Panc1 (cell line): ENCODE measurements around the gene PLPPR5. TPM values are rescaled to one million over a fixed set of nuclear protein-coding genes. Genes with fewer than 3 reads are reported as not detected.

Experiments used
- ATAC-seq: fragments of 200-7000 bp; cut with Tn5 transposase; 2 replicates; pipeline ENCODE4 v1.9.1; 2020; ENCODE audit warnings: mild to moderate bottlenecking, moderate library complexity
- Bru-seq: library from RNA; stranded (reverse); fragments of 400-500 nt; gene quantifications from one replicate; lab custom pipeline; 2021; lab: Mats Ljungman, UMichigan
- BruChase-seq, 2 experiments: library from RNA; stranded (reverse); fragments of 400-500 nt; gene quantifications; one replicate each; lab custom pipeline; 2021; lab: Mats Ljungman, UMichigan
- BruUV-seq: library from RNA; stranded (reverse); fragments of 400-500 nt; replicated peaks from 2 replicates; lab custom pipeline; 2021; lab: Mats Ljungman, UMichigan
- CTCF ChIA-PET: fragments of 300-600 bp; sonication (Branson Sonifier 250); formaldehyde crosslinking; loops from one replicate; lab custom pipeline; 2022; ENCODE audit warnings: antibody characterized with exemption; lab: Charles Lee
- POLR2A ChIA-PET: fragments of 300-600 bp; sonication (Branson Sonifier 250); formaldehyde crosslinking; loops from one replicate; lab custom pipeline; 2022; ENCODE audit warnings: antibody characterized with exemption; lab: Charles Lee
- DNase-seq: peaks from one replicate; pipeline ENCODE4 v3.0.0-alpha.2; 2010; ENCODE audit warnings: low read depth, low spot score
- H3K27ac ChIP-seq: 2 replicates; pipeline ENCODE4 v1.5.1; 2011; ENCODE audit warnings: mild to moderate bottlenecking, low read length, inconsistent platforms
- H3K27me3 ChIP-seq: fragments of 200-500 bp; sonication (Bioruptor generic); 2 replicates; pipeline ENCODE4 v1.6.0; 2014; ENCODE audit warnings: low read length, inconsistent platforms; ENCODE audit not compliant: control insufficient read depth, insufficient read depth
- H3K36me3 ChIP-seq: fragments of 200-500 bp; sonication (Bioruptor generic); 2 replicates; pipeline ENCODE4 v1.5.1; 2014; ENCODE audit warnings: inconsistent platforms, mild to moderate bottlenecking, low read length, moderate library complexity; ENCODE audit not compliant: control insufficient read depth, insufficient read depth
- H3K4me1 ChIP-seq: 2 replicates; pipeline ENCODE4 v1.5.1; 2011; ENCODE audit warnings: inconsistent platforms, mild to moderate bottlenecking, low read length, moderate library complexity; ENCODE audit not compliant: control insufficient read depth, insufficient read depth
- H3K4me3 ChIP-seq, 2 experiments: 2 replicates each; pipeline ENCODE4 v1.5.1; 2011 to 2012; ENCODE audit warnings: low read depth in 2 of 2, low read length in 2 of 2, mild to moderate bottlenecking in 2 of 2, inconsistent platforms in 1 of 2, moderate library complexity in 1 of 2
- H3K9me3 ChIP-seq: fragments of 200-500 bp; sonication (Bioruptor generic); 2 replicates; pipeline ENCODE4 v1.5.1; 2014; ENCODE audit warnings: low read depth, mild to moderate bottlenecking, inconsistent platforms, low read length, moderate library complexity; ENCODE audit not compliant: control insufficient read depth, insufficient read depth
- POLR2AphosphoS5 ChIP-seq: IDR thresholded peaks from 2 replicates; pipeline ENCODE4 v1.6.1; 2012; ENCODE audit warnings: mild to moderate bottlenecking, low read depth, low read length, moderate library complexity
- REST ChIP-seq, 2 experiments: IDR thresholded peaks; 2 replicates each; pipeline ENCODE4 v1.6.1; 2011 to 2012; ENCODE audit warnings: low read depth in 2 of 2, control low read depth in 1 of 2, low read length in 1 of 2, mild to moderate bottlenecking in 1 of 2, moderate library complexity in 1 of 2; ENCODE audit not compliant: insufficient read depth in 1 of 2
- SIN3A ChIP-seq: IDR thresholded peaks from 2 replicates; pipeline ENCODE4 v1.6.1; 2012; ENCODE audit warnings: low read depth, mild to moderate bottlenecking, low read length, moderate library complexity, borderline replicate concordance; ENCODE audit not compliant: insufficient read depth
- TCF7L2 ChIP-seq: IDR thresholded peaks from 2 replicates; pipeline ENCODE4 v1.6.1; 2011; ENCODE audit warnings: mild to moderate bottlenecking, low read depth, low read length, inconsistent platforms
- in situ Hi-C: cut with HindIII; loops from 2 replicates; pipeline ENCODE4 v1.10.0; 2016; ENCODE audit warnings: low sequenced_read_pairs, low pct_unique_long_range_greater_than_20kb
- intact Hi-C: fragments of 100-400 bp; cut with micrococcal nuclease; formaldehyde crosslinking; loops from one replicate; pipeline ENCODE4 v1.10.0; 2022; ENCODE audit not compliant: unreplicated experiment
- long read RNA-seq: library from polyadenylated mRNA; unstranded; transcript quantifications from one replicate; pipeline ENCODE4 v2.0.0, GENCODE V29; 2021; ENCODE audit not compliant: unreplicated experiment
- polyA plus RNA-seq: library from polyadenylated mRNA; unstranded; fragments of >200 nt; gene quantifications from one replicate; pipeline ENCODE4 v1.2.1, GENCODE V29; 2012; ENCODE audit warnings: missing spikeins; ENCODE audit not compliant: insufficient read length
- total RNA-seq: library from RNA; stranded (reverse); gene quantifications from one replicate; pipeline ENCODE4 v1.2.1, GENCODE V29; 2021; ENCODE audit not compliant: unreplicated experiment
- TF ChIP-seq, protein P1 (sequence below): fragments of 450-650 bp; IDR thresholded peaks from 2 replicates; pipeline ENCODE4 v1.5.1; 2017; ENCODE audit warnings: mild to moderate bottlenecking

The PLPPR5 gene, protein sequence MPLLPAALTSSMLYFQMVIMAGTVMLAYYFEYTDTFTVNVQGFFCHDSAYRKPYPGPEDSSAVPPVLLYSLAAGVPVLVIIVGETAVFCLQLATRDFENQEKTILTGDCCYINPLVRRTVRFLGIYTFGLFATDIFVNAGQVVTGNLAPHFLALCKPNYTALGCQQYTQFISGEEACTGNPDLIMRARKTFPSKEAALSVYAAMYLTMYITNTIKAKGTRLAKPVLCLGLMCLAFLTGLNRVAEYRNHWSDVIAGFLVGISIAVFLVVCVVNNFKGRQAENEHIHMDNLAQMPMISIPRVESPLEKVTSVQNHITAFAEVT
- total RNA-seq, result not detected
- not detected for polyA plus RNA-seq
- not detected for Bru-seq, nascent RNA
- not detected for BruChase-seq, experiment 1, labeled RNA remaining after a 2-hour chase
- not detected for BruChase-seq, experiment 2, labeled RNA remaining after a 6-hour chase
- long read RNA-seq, result 0 reads

DNA sequence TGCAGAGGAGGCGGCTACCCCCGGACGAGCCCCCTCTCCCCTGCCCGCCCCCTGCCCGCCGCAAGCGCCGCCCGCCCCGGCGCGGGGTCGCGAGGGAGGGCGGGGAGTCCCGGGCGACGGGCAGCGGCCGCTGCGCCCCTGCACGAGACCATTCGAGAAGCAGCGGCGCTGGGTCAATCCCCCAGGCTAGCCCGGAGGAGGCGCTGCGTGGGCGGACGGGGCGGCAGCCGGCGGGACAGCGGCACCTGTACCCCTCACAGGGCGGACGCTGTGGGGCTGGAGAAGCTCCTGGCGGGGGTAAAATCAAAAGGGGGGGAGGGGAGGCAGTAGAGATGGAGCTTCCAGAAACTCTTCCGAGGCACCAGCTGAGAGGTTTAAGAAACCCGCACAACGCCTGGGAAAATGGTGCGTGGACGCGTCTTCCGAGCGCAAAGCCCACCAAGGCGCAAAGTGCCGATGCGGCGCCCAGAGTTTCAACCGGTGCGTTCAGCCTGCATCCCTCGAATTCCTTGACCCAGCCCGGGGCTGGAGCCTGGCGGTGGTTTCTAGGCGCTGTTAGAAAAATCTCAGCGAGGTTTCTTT, at the start of gene PLPPR5:
Gene PLPPR5 (minus strand): TSS at position 1 of the 582 bp plus-strand sequence. CDS start 190 bp downstream, outside the sequence.
- ChIA-PET POLR2A (no interaction called here), CTCF (no interaction called here)
- no peak within 1 kb of the TSS for H3K27ac ChIP-seq
- intact Hi-C loops (no loop called here), in situ Hi-C loops (no loop called here)
- ATAC-seq (peak; percentile 62), DNase-seq (no peak)
- no peaks in the 10 kb centered on the region for H3K4me1 ChIP-seq
- peaks cover 15% of the 10 kb centered on the region for H3K27me3 ChIP-seq
- H3K4me3 ChIP-seq, result peak within 1 kb of the TSS; percentile 11 to 18; a peak in 2 of 4 replicates
- no peaks in the 10 kb centered on the region for H3K36me3 ChIP-seq
- no peaks in the 10 kb centered on the region for H3K9me3 ChIP-seq
- no peak for TF ChIP-seq TCF7L2
- no peak for TF ChIP-seq POLR2AphosphoS5
- TF ChIP-seq, protein P1, sequence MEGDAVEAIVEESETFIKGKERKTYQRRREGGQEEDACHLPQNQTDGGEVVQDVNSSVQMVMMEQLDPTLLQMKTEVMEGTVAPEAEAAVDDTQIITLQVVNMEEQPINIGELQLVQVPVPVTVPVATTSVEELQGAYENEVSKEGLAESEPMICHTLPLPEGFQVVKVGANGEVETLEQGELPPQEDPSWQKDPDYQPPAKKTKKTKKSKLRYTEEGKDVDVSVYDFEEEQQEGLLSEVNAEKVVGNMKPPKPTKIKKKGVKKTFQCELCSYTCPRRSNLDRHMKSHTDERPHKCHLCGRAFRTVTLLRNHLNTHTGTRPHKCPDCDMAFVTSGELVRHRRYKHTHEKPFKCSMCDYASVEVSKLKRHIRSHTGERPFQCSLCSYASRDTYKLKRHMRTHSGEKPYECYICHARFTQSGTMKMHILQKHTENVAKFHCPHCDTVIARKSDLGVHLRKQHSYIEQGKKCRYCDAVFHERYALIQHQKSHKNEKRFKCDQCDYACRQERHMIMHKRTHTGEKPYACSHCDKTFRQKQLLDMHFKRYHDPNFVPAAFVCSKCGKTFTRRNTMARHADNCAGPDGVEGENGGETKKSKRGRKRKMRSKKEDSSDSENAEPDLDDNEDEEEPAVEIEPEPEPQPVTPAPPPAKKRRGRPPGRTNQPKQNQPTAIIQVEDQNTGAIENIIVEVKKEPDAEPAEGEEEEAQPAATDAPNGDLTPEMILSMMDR, result no peak
- TF ChIP-seq REST (IDR thresholded peaks at IDR 0.05; ENCODE audit: insufficient read depth in 1 of 2, low read depth in 2 of 2, low read length in 1 of 2), result no peak
- TF ChIP-seq SIN3A, result no peak
- no TSS peak for BruUV-seq

DNA sequence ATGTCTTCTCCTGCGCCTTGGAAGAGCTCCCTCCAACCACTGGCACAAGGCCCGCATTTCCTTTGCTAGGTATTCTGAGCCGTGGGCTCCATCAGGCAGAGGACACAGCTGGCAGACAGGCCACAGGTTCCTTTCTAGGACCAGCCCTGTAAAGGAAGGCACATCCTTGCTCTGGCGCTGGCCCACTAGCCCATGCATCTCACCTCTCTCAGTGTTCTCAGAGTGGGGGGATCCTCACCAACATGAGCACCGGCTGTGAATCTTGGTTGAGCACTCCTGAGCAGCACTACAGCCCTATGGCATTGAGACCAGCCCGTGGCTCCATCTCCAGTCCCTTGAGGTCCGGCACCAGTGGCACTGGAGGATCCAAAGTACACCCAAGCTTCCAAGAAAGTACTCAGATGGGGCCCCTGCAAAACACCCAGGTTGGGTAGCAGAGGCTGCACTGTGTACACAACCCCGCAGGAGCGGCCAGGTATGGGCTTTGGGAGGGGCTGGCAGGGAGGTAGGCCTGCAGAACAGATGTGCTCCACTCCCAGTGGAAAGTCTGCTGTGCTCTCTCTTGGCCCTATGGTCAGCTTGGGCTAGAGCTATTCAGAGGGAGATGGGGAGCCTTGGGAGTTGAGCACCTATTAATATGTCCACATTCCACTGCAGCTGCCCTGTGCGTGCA, 47.1 kb upstream of the PLPPR5 start:
- POLR2A ChIA-PET, result no interaction called here
- TF ChIP-seq REST (IDR thresholded peaks at IDR 0.05; ENCODE audit: insufficient read depth in 1 of 2, low read depth in 2 of 2, low read length in 1 of 2) (no peak), SIN3A (no peak), TCF7L2 (no peak), POLR2AphosphoS5 (no peak)
- TF ChIP-seq, protein P1, result no peak
- 0 out of 2 replicates have a peak, but pooled peaks cover 2% of the 10 kb centered on the region for H3K36me3 ChIP-seq
- DNase-seq (no peak), ATAC-seq (no peak)
- CTCF ChIA-PET, result no interaction called here
- in situ Hi-C loops, result no loop called here
- H3K27me3 ChIP-seq, result no peaks in the 10 kb centered on the region
- no peak overlapping the region for H3K27ac ChIP-seq
- BruUV-seq, result no TSS peak
- intact Hi-C loops, result no loop called here
- no peaks in the 10 kb centered on the region for H3K4me1 ChIP-seq
- H3K9me3 ChIP-seq, result no peaks in the 10 kb centered on the region
- no peak overlapping the region for H3K4me3 ChIP-seq
